GM19372 (cell line): ENCODE results near the gene NET1.
"Not testable (repeated sequence)": the region's sequence is repeated elsewhere in the genome, so short reads cannot be mapped to it uniquely, and the experiment has no call there.

ENCODE experiments used
- ATAC-seq: cut with Tn5 transposase; IDR thresholded peaks from one replicate; pipeline ENCODE4 v1.9.1; 2021; ENCODE audit warnings: mild to moderate bottlenecking, low read depth, moderate library complexity; ENCODE audit not compliant: unreplicated experiment

Gene NET1

GRCh38 chr10:5461914-5462840 is 49.8 kb downstream of the NET1 start:
- ATAC-seq = no peak

- ATAC-seq = no peak
Measured at GRCh38 chr10:5462841-5463293, 50.5 kb downstream of the NET1 start.

- ATAC-seq = no peak
Measured at GRCh38 chr10:5464546-5464945, 52.2 kb downstream of the NET1 start.

DNA sequence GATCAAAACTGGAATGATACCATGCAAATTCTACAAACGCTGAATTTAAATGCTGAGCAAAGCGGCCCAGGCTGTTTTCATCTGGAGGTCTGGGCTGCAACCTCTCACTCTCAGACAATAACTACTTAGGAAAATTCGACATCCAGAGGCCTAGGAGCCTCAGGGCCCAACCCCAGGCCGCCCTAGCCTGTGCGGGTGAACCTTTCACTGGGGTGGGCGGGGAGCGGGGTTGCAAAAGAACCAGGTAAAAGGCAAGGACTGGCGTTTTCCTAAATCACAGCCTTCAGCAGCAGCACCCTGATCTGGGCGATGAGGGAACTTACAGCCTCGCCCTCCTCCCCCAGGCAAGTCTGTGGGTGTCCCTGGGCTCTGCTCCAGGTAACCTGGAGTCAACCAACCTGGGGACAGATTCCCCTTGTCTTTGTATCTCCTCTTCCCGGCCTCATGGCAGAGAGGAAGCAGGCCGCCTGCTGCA is 53.7 kb downstream of the NET1 start:
- ATAC-seq = no peak

- ATAC-seq = no peak
Measured at GRCh38 chr10:5466451-5467206, 54.3 kb downstream of the NET1 start.

DNA sequence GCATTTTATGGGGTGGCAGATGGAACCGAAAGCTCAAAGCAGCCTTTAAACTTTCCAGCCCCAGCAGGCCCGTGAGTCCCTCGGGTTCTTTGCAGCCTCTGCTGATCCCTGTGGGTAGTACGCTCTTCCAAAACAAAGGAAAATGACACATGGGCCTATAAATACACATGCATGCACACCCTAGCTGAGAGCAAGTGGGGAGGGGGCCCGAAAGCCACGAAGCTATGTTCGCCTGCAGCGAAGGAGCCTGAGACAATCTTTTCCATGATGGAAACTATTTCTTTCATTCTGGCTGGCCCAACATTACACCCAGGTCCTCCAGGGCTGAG is 54.8 kb downstream of the NET1 start:
- ATAC-seq = no peak

DNA sequence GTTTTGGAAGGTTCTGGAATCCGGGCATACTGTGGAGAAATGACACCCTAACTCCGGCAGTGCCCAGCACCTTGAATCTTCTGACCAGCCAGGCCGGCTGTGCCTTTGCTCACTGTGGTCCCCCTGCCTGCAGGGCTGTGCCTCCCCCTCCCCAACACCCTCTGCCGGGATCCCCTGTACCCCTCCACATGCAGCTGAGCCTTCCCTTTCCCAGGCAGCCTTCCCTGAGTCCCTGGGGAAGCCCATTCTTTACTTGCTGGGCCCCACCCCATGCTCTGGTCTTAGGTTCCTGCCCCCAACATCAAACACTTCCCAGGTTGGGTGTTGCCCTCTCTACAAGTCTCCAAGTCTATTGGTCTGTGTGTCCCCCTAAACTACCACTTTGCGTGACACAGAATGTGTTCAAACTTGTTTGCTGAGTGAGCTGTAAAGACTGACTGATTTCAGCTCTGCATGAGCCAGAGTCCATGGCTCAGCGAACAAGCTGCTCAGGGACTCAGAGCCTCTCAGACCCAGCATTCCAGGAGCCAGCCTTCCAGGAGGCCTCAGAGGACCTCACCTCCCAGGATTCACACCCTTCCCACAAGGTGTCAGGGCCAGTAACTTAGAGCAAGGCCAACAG is 55.4 kb downstream of the NET1 start:
- no peak for ATAC-seq

DNA sequence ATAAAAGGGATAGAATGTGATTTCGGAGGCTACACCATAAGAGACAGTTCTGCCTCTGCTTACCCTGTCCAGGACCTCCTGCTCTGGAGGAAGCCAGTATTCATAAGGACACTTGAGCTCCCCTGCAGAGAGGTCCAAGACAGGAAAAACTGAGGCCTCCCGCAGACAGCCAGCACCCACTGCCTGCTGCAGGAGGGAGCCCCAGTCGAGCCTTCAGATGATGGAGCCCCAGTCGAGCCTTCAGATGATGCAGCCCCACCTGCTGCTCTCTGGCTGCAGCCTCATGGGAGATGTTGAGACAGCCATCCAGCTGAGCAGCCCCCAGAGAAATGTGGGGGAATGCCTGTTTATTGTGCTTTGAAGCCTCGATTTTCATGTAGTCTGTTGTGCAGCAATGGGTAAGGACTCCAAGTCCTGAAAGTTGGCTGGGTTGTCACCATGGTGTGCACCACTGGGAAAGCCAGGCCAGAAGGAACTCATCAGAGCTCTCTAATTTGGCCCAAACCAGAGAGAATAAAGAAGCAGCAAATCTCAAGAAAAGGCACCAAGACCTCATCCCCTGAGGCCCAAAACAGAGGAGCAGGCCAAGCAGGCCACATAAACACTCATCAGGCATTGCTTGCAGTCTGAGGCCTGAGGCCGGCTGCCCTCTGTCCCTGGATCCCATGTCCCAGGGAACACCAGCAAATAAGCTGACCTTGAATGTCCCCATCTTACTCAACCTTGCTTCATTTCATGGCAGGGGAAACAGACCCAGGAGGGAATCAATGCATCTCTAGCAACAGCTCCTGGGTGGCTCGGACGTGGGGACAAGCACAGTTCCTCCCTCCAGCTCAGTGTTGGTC is 56.1 kb downstream of the NET1 start:
- ATAC-seq = no peak

GRCh38 chr10:5469353-5470061 is 57.1 kb downstream of the NET1 start:
- ATAC-seq = no peak

- no peak for ATAC-seq
Measured at GRCh38 chr10:5470062-5470751, 57.9 kb downstream of the NET1 start.

GRCh38 chr10:5474642-5475041 is 62.3 kb downstream of the NET1 start:
- not testable (repeated sequence) for ATAC-seq

DNA sequence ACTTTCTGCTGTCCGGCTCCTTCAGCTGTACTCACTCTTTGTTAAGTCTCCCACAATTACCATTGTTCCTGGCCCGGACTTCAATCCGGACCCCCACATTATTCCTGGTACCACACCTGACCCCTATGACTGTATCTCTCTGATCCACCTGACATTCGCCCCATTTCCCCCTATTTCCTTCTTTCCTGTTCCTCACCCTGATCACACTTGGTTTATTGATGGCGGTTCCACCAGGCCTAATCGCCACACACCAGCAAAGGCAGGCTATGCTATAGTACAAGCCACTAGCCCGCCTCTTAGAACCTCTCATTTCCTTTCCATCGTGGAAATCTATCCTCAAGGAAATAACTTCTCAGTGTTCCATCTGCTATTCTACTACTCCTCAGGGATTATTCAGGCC is 62.7 kb downstream of the NET1 start:
- ATAC-seq = not testable (repeated sequence)

DNA sequence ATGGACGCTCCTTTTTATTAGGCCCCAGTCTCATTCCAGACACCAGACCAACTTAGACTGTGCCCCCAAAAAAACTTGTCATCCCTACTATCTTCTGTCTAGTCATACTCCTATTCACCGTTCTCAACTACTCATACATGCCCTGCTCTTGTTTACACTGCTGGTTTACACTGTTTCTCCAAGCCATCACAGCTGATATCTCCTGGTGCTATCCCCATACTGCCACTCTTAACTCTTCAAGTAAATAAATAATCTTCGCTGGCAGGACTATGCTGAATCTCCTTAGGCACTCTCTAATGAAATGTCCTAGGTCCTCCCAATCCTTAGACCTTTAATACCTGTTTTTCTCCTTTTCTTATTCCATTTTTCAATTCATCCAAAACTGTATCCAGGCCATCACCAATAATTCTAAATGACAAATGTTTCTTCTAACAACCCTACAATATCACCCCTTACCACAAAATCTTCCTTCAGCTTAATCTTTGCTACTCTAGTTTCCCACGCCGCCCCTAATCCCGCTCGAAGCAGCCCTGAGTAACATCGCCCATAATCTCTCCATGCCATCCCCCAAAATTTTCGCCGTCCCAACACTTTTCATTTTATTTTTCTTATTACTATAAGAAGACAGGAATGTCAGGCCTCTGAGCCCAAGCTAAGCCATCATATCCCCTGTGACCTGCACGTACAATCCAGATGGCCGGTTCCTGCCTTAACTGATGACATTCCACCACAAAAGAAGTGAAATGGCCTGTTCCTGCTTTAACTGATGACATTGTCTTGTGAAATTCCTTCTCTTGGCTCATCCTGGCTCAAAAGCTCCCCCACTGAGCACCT is 63.8 kb downstream of the NET1 start:
- not testable (repeated sequence) for ATAC-seq

DNA sequence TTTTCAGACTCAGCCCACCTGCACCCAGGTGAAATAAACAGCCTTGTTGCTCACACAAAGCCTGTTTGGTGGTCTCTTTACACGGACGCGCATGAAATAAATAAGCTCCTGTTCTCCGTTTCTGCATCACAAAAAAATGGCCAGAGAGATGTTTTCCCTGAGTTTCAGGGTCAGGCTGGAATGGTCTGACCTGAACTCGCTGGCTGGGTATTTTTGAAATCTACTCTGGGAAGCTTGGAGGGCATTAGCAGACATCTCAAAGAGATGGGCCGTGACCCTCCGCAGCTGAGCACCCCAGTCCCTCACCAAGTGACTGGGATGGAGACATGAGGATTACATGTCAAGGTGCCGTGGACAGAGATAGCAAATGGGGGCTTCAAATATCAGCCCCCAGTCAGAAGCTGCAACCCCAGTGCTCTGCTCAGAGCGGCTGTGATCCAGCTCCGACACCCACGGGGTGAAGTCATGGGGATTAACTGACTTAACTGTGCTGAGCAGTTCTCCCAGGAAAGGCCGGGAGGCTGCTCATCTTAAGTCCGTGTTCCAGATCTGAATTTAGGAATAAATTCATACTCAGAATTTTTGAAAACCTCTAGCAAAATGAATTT is 64.7 kb downstream of the NET1 start:
- no peak for ATAC-seq

GRCh38 chr10:5477948-5478693 is 65.8 kb downstream of the NET1 start:
- ATAC-seq = no peak

DNA sequence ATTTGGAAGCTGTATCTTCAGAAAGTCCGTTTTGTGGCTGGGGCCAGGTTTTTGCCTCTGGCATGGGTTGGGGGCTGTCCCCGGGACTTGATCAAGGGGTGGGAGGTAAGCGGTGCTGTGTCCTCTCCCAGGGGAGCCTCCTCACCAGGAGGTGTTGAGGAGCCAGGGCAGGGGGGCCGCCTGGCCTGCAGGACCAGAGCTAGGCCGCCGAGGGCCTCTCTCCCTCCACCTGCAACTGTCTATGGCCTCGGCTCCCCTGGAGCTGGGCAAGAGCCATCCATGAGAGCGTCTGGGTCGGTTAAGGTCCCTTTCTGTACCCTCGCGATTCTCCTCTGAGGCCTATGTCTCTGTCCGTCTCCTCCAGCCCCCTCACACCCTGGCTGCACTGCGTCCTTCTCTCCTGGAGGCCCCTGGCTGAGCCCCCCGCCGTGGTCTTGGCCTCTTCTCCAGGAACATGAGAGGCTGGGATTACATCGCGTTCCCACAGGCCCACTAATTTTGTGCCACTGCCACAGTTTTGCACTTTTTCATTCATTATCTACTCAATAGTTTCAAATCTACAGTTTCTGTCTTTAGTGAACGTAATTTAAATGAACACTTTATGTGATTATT is 66.4 kb downstream of the NET1 start:
- ATAC-seq = no peak
